ENCODE results near the gene NAPB. TPM values are rescaled to one million over a fixed set of nuclear protein-coding genes. Genes with fewer than 3 reads are reported as not detected.
A peak's percentile ranks its signal among the peaks of the same experiment; 100 is the strongest.

NAPB gene
- polyA plus RNA-seq, 2 of the 4 experiments (the other 2 are of a cell fraction) = 6.2 to 12.7 TPM

- peak; percentile 43; the same call in 1 of the 2 replicates for TF ChIP-seq REST (IDR thresholded peaks at IDR 0.05)
- peak; percentile 98 for TF ChIP-seq PBX3 (IDR thresholded peaks at IDR 0.05)
- peak; percentile 68; the same call in 1 of the 2 replicates for TF ChIP-seq TFCP2L1 (CRISPR knock-in tag; IDR thresholded peaks at IDR 0.05)
- 0 out of 2 replicates have a peak, but pooled peaks have one; percentile 20 for TF ChIP-seq EHF (CRISPR knock-in tag; IDR thresholded peaks at IDR 0.05)
- TF ChIP-seq POLR2A (IDR thresholded peaks at IDR 0.05; ENCODE audit: low read length) = peak; percentile 79
- TF ChIP-seq CHD4 (IDR thresholded peaks at IDR 0.05; ENCODE audit: borderline replicate concordance) = no peak
- TF ChIP-seq HDAC2 (IDR thresholded peaks at IDR 0.05) = peak; percentile 34; the same call in 1 of the 2 replicates
- no peak for TF ChIP-seq RCOR1 (IDR thresholded peaks at IDR 0.05; ENCODE audit: low read depth, low read length)
- TF ChIP-seq EHMT2 (IDR thresholded peaks at IDR 0.05; ENCODE audit: low read depth) = no peak
- no peak for TF ChIP-seq ELK1 (IDR thresholded peaks at IDR 0.05; ENCODE audit: low read depth, low read length)
- TF ChIP-seq RFX5 (IDR thresholded peaks at IDR 0.05) = peak; percentile 18; the same call in 1 of the 2 replicates
- peak; percentile 26; the same call in 1 of the 2 replicates for TF ChIP-seq ATOH8 (CRISPR knock-in tag; IDR thresholded peaks at IDR 0.05; ENCODE audit: low read depth)
- TF ChIP-seq SMC3 (IDR thresholded peaks at IDR 0.05) = no peak
- TF ChIP-seq HMGXB4 (CRISPR knock-in tag; IDR thresholded peaks at IDR 0.05; ENCODE audit: borderline replicate concordance) = peak; percentile 91; the same call in 1 of the 2 replicates
- no peak for TF ChIP-seq CEBPB (IDR thresholded peaks at IDR 0.05)
- TF ChIP-seq SREBF2 (IDR thresholded peaks at IDR 0.05) = no peak
- no peak for TF ChIP-seq RARB (CRISPR knock-in tag; IDR thresholded peaks at IDR 0.05)
- peak; percentile 15; the same call in 1 of the 2 replicates for TF ChIP-seq ZC3H11A (IDR thresholded peaks at IDR 0.05)
- no peak; the same call in 1 of the 2 replicates for TF ChIP-seq HOXA7 (CRISPR knock-in tag; IDR thresholded peaks at IDR 0.05)
- no peak for TF ChIP-seq MAZ (IDR thresholded peaks at IDR 0.05; ENCODE audit: borderline replicate concordance, low read depth, low read length)
- TF ChIP-seq KDM5A (IDR thresholded peaks at IDR 0.05) = no peak
- TF ChIP-seq JUNB (IDR thresholded peaks at IDR 0.05) = no peak
- no peak for TF ChIP-seq ZSCAN20 (CRISPR knock-in tag; IDR thresholded peaks at IDR 0.05)
- TF ChIP-seq FOSL2 (IDR thresholded peaks at IDR 0.05) = no peak
- peak; percentile 14; the same call in 1 of the 2 replicates for TF ChIP-seq FOSL2 (CRISPR knock-in tag; IDR thresholded peaks at IDR 0.05)
- TF ChIP-seq TP53 (CRISPR knock-in tag; IDR thresholded peaks at IDR 0.05) = peak; percentile 88
- TF ChIP-seq NPAS2 (CRISPR knock-in tag; IDR thresholded peaks at IDR 0.05; ENCODE audit: borderline replicate concordance) = no peak
- TF ChIP-seq E2F6 (IDR thresholded peaks at IDR 0.05; ENCODE audit: borderline replicate concordance, low read depth) = peak; percentile 89
- no peak; the same call in 1 of the 2 replicates for TF ChIP-seq HEYL (CRISPR knock-in tag; IDR thresholded peaks at IDR 0.05)
- no peak for TF ChIP-seq NR3C1 (IDR thresholded peaks at IDR 0.05)
- TF ChIP-seq JUN (IDR thresholded peaks at IDR 0.05) = peak; percentile 85 to 93; a peak in 4 of 5 replicates
- no peak for TF ChIP-seq POLR2AphosphoS2 (conservative IDR thresholded peaks at IDR 0.05; ENCODE audit: low read length)
- no peak; the same call in 1 of the 2 replicates for TF ChIP-seq HOXB13 (CRISPR knock-in tag; IDR thresholded peaks at IDR 0.05; ENCODE audit: low read depth)
- no peak for TF ChIP-seq MAFK (IDR thresholded peaks at IDR 0.05; ENCODE audit: partially characterized antibody)
- TF ChIP-seq ZNF302 (CRISPR knock-in tag; IDR thresholded peaks at IDR 0.05) = no peak
Measured at GRCh38 chr20:23350196-23350903, 70.9 kb downstream of the NAPB start, which contains the start of gene NXT1 (continued).

Measured in A549 (cell line).